HG03175 (cell line): ENCODE results near the gene CNTN1.
"Not testable (repeated sequence)": the region's sequence is repeated elsewhere in the genome, so short reads cannot be mapped to it uniquely, and the experiment has no call there.

ENCODE experiments used
- ATAC-seq: cut with Tn5 transposase; IDR thresholded peaks from one replicate; pipeline ENCODE4 v1.9.1; 2021; ENCODE audit warnings: mild to moderate bottlenecking, moderate library complexity; ENCODE audit not compliant: unreplicated experiment

Gene CNTN1

DNA sequence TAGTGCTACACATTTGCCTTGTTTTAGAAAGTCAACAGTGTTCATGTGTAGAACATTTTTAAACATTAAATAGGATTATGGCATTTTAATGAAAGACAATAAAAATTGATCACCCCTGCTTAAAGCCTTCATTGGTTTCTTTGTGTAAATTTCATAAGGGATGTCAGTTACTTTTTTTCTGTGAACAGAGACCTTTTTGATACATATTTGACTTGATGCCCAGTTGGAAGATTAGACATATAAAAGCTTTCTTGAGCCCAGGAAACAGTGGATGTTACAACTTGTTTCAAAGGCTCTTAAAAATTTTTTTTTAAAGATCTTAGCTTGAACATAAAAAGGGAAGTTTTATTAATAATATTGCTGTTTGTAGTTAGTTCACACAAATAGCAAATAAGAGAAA lies 327.2 kb downstream of the CNTN1 start:
- no peak for ATAC-seq

DNA sequence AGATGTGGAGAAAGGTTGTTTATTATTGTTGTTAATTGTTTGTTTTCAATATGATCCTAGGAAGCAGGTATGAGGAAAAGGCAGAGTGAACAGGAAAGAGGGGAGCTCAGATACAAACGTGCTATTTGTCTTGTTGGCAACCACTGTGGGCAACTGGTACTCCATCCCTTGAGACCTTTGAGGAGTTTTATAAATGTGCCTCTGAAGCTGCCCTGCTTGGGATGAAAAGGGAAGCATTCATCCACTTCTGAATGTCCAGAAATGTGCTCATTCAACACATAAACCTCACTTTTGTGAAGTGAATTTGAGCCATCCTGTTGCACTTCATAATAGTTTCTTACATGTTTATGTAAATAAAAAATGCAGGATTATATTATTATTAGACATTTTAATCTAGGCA lies 331.6 kb downstream of the CNTN1 start:
- no peak for ATAC-seq

DNA sequence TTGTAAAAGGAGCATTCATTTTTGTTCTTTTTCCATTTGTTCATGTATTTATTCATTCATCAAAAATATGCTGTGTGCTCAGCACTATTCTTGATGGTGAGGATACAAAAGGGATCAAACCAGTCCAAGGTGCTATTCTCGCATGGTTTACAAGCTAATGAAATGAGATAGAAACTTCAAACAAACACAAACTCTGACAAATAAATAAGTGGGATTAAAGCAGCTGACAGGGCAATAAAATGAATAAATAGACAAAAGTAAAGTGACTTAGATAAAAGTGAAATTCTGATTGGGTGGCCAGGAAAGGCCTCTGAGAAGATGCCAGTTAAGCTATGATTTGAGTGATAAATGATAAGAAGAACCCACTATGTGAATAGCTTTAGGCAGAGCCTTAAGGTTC lies 333.9 kb downstream of the CNTN1 start:
- ATAC-seq, result no peak

DNA sequence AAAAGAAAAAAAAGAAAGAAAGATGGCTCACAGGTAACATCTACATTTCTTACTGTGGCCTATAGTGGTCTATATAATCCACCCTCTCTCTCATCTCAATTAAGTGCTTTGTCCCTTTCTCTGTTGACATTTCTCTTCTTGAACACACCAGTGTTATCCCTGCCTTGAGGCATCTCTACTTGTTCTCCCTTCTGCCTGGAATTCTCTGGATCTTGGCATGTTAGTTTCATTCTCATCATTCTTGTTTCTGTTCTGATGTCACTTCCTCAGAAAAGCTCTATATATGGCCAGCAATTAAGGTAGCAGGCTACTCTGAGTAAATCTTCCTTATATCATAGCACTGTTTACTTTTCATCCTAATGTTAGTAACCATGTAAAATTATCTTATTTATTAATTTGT lies 340.1 kb downstream of the CNTN1 start:
- ATAC-seq, result no peak

DNA sequence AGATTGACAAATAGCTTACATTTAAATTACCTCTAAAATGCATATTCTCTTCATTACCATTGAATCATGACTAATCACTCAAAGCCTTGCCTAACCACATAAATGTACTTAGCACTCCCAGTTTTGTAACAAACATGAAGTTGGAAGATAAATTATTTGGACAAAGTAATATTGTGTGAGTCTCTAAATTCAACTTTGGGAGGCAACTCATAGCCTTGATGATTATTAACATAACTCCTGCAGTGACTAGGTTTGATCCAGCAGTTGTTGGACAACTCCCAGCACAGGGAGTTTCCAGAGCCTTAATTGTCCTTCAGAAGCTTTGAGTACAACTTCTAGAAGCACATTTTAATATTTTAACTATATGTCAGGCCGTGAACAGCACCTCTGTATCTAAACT lies 342.4 kb downstream of the CNTN1 start:
- ATAC-seq, result no peak

DNA sequence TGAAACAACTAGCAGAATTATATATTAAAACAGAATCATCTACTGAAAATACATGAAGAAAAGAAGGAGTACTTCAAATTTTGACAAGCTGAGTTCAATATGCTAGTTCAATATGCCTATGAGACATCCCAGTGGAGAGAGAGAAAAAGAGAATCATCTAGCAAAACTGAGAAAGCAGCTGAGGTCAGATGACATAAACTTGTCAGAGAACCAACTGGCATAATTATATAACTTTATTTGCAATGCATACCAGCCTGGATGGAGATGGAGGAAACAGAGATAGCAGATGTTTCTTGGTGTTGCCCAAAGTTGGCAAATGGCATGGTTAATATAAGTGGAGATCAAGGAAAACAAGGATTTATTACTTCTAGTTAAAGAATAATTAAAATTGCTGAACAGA lies 347.2 kb downstream of the CNTN1 start:
- no peak for ATAC-seq

DNA sequence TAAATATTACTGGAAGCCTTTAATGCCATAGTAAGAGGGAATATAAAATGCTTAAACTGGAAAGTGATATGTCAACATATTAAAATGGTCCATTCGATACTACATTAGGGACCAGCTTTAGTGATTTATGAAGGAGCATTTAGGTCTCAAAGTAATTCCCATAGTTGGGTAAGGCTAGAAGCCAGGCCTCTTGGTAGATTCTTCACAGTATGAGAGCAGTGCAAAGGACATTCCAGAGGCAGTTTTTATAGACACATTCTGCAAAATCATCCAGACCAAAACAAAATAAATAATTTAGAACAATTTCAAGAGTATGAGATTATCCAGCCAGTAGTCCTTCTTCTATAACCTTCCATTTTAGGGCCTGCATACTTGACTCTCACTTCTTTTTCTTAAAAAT lies 353.3 kb downstream of the CNTN1 start:
- no peak for ATAC-seq

DNA sequence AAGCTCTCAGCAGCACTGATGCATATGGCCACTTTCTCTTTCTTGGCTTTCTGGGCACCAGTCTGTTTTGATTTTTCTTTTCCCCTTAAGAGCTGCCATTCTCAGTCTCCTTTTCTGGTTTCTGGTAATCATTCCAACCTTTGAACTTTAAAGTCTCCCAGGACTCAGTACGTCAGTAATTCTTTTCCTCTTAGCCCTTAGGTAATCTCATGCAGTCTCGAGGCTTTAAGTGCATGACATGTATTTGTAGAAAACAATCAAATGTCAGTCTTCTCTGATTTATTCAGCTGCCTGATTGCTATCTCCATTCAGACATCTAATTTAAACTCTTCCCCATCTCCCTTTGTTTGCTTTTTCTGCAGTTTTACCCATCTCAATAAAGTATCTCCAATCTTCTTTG lies 356.8 kb downstream of the CNTN1 start:
- no peak for ATAC-seq

DNA sequence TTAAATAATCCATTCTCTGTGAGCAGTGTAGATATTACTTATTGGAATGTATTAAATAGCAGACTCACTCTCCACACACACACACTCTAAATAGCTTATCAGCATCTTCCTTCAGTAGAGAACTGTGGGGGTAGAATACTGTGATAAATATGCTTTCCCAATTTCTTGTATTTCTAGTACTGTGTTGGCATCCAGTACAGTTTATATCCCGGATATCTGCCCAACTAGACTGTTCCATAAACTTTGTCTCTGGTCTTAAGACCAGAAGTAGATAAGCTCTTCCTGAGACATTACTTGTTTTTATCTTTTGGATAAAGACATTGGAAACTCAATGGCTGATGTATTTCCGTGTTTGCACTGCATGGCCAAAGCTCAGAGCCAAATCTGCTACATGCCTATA lies 359.7 kb downstream of the CNTN1 start:
- ATAC-seq, result no peak

DNA sequence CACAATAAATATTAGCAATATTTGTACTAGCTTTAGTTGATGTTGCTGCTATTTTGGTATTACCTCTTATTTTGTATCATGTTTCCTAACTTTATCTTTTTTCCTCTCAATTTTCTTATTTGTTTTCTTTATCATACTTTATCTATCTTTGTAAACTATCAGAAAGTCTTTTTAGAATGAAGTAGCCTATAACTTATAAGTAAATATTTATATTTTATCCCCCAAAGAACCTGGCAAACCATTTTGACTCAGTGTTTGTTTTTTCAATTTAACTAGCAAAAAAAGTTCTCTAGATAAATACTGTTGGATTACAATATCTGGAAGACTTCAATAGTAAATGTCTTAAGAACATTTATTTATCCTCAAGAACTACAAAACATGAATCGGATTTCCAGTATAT lies 360.2 kb downstream of the CNTN1 start:
- no peak for ATAC-seq

DNA sequence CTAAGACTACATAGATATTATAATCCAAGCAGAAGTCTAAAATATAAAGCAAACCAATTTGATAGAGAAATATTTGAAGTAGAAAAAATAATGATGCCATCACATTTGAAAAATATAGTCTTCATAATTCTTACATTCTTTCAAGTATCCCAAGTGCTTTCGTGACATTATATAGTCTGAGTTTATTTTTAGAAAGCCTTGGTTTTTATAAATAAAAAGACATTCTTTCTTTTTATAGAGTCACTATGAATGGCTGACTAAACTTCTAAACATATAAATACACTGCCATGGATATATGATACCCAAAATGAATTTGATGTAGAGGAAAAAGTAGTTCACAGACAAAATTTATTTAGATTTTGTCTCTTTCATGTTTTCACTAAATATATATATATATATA lies 360.8 kb downstream of the CNTN1 start:
- ATAC-seq, result no peak

DNA sequence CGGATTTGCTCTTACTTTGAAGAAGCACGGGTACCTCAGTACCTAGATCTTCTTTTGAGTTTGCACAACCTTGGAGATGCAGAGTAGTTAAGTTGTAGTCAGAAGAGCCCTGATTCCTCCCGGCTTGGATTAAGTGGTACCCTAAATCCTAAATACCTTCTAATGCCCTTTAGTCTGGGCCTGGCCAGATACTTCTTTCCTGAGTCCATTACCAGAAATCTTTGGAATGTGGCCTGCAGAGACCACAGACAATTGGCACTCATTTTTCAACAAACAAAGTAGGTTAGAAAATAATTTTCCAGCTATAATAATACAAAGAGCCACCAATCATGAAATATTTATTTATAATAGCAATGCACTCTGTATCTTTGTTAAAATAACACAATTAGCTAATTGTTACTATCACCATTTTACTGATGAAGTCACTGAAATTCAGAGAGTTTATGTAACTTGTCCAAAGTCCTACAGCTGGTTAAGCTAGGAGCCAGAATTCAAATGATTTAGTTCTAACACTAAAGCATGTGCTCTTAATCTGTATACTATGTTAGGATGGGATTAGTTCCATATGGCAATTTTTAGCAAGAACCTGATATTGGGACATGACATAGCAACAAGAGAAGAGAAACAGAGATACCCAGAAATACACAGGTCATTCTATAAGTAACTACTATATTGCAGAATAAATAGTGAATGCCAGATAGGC lies 363.8 kb downstream of the CNTN1 start:
- ATAC-seq, result no peak

DNA sequence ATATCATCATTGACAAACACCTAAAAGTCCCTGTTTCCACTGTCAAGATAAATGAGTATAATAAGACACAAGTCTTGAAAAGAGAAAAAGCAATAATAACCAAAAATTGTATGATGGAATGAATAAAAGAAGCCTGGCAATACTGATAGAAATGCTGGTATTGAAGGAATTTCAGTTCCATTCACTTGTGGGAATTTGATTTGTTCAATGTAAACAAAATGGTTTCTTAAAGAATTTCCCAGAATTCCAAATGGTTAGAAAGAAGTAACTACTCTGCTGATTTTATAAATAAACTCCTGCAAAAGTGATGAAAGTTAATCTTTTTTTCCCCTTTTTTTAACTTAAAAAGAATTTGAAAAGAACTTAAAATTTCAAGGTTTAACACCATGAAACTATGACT lies 366.0 kb downstream of the CNTN1 start:
- no peak for ATAC-seq

DNA sequence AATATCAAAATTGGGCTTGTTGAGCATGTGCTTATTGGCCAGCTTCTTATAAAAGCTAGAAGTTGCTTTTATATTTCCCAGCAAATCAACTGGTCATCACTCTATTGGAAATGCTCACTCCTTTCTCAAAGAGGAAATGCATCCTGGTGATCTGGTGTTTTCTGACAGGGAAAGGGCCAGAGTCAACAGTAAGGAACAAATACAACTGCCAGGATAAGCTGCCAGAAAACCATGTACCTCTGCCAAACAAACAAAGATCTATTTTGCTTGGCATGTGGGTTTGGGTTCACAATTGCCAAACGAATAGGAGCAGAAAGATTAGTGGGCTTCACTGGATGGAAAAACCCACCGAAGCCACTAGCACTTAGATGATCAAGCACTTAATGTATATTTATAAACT lies 369.0 kb downstream of the CNTN1 start:
- ATAC-seq, result no peak

DNA sequence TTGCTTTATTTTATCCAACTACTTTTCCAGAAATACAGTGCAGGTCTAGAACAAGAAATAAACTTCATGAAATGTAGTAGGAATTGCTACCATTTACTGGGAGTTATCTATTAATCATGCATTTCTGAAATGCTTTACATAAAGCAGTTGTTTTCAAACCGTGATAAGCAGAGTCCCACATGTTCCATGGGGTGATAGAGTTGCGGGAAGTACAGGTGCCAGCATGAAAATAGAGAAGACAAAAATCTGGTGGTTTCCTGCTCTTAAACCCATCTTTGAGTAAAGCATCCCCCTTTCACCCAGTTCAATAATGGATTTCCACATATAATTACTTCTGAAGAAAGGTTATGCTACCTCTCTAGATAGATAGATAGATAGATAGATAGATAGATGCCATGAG lies 372.2 kb downstream of the CNTN1 start:
- no peak for ATAC-seq

DNA sequence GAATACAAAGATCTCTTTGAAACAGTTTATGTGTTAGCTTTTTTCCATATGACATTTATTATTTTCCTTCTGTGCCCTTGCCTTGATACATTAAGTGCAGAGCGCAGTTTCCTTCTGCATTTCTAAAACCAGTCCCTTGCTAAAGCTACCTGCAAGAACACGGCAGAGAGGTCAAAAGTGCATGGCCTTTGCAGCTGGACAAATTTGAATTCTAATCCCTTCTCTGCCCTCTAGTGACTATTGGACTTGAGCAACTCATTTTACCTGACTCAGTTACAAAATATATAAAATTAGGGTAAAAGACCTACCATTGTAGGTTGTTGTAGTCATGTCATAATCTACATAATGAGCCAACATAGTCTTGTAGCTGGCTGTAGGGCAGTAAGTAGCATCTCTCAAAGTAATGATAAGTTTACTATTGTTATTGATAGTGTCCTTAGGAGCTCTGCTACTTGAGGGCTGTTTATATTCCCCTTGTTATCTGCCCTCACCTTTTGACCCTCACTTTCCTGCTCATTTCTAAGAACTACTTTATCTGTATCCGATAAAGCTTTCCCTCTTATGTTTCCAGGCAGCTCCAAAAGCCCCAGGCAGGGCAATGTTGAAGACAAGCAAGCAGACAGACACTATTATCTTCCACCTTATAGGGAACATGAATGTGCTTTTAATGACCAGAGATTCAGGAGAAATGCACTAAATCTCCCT lies 375.9 kb downstream of the CNTN1 start:
- ATAC-seq, result no peak

DNA sequence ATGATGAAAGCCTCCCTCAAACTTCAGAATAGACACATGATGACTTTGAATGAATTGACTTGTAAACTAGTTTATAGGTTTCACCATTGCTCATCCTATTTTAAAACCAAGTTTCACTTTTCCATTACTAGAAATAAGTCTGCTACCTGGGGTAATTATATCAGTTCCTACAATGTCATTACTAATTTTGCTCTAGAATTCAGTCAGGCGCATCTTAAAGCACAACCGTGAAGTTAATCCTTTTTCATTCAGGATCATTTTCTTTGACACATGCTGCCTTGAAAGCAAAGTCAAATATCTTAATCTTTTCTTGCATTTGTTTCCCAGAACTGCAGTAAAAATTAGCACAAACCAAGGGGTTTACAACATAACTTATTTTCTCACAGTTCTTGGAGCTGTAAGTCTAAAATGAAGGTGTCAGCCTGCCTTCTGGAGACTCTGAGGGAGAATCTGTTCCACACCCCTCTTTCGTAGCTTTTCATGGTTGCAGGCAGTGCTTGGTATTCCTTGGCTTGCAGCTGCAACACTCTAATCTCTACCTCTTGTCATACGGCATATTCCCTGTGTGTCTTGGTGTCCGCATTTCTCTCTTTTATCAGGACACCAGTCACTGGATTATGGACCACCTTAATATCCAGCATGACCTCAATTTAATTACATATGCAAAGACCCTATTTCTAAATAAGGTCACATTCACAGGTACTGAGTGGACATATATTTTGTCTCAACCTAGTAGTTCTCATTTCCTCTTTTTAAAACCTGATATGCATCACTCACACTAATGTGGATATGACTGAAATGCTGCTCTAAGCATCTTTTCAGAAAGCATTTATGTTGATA lies 381.6 kb downstream of the CNTN1 start:
- ATAC-seq, result peak; percentile 79

DNA sequence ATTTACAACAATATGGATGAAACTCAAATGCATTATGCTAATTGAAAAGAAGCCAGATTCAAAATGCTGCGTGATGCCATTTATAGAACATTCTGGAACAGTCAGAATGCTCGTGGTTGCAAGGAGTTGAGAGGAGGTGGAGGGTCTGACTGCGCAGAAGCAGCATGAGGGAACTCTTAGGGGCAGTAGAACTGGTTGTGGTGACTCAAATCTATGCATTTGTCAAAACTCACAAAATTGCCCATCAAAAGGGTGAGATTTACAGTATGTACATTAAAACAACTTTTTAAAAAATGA lies 382.2 kb downstream of the CNTN1 start:
- ATAC-seq, result peak; percentile 9

DNA sequence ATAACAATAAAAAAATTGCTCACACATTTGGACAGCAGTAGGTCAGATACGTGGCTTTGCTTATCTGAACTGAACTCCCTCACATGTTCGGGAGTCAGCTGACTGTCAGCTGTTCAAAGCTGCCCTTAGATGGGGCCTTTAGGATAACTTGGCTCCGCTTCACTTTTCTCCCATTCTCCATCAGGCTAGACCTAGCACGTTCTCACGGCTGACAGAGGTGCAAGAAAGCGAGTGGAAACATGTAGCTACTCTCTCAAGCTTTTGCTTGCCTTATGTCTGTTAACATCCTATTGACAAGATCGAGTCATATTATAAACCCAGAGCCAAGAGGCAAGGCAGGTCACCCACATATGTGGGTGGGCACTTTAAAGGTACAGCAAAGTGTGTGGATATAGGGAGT lies 383.9 kb downstream of the CNTN1 start:
- no peak for ATAC-seq

DNA sequence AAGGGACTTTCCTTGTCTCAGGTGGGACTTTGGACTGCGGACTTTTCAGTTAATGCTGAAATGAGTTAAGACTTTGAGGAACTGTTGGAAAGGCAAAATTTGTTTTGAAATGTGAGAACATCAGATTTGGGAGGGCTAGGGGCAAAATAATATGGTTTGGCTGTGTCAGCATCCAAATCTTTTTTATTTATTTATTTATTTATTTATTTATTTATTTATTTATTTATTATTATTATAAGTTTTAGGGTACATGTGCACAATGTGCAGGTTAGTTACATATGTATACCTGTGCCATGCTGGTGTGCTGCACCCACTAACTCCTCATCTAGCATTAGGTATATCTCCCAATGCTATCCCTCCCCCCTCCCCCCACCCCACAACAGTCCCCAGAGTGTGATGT lies 389.0 kb downstream of the CNTN1 start:
- not testable (repeated sequence) for ATAC-seq

DNA sequence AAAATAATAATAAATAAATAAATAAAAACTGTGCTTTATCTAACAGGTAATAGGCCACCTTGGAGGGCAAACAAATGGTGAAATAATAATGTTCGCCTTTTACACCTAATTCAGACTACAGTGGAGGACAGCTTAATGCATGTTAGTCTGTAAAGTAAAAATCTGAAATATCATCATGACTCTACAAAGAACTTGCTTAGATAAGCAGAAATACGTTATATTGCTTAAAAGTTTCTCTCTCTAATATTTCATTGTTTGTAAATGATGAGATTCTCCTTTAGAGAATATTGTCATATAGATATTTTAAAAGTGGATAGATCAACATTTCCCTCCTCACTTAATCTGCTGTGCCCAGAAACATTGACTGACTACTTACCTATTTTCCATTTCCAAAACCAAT lies 397.2 kb downstream of the CNTN1 start:
- ATAC-seq, result no peak

DNA sequence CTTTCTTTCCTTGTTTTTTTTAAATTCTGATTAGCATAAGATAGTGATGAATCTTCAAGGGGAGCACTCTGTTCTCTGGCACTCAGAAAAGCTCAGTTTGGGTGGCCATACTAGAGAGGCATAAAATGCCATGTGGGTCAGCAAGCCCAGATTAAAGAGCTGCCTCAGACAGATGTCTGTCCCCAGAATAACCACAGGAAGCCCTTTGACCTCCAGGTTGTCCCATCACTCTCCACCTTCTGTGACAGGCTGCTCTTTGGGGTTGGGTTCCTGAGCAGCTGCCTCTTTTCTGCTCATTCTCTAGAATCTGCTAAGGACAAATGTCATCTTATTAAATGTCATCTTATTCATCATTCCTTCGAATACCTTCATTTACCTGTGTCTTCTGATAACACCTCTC lies 399.9 kb downstream of the CNTN1 start:
- no peak for ATAC-seq
